GM06990 (cell line): Measurements from ENCODE around the gene RSPH9.
"Not testable (repeated sequence)": the region's sequence is repeated elsewhere in the genome, so short reads cannot be mapped to it uniquely, and the experiment has no call there.

Experiments used
- DNase-seq: peaks from one replicate; pipeline ENCODE4 v3.0.0-alpha.2; 2011; ENCODE audit not compliant: insufficient read length; ENCODE audit errors: extremely low read depth
- H3K27me3 ChIP-seq: replicated peaks from 2 replicates; pipeline ENCODE4 v1.6.0; 2011; ENCODE audit warnings: low read length; ENCODE audit not compliant: control insufficient read depth, insufficient read depth
- H3K36me3 ChIP-seq: 2 replicates; pipeline ENCODE4 v1.5.1; 2011; ENCODE audit warnings: low read length; ENCODE audit not compliant: control insufficient read depth, insufficient read depth
- H3K4me3 ChIP-seq: replicated peaks from 2 replicates; pipeline ENCODE4 v1.5.1; 2011; ENCODE audit warnings: low read depth, mild to moderate bottlenecking, control low read depth, low read length
- TF ChIP-seq, protein P1 (sequence below): IDR thresholded peaks from 2 replicates; pipeline ENCODE4 v1.5.1; 2011; ENCODE audit warnings: low read length, control low read depth, mild to moderate bottlenecking, inconsistent platforms; ENCODE audit not compliant: insufficient read depth, poor library complexity, severe bottlenecking

Gene RSPH9

GRCh38 chr6:43657221-43657802 lies 12.5 kb downstream of the RSPH9 start:
- no peaks in the 10 kb centered on the region for H3K27me3 ChIP-seq
- H3K36me3 ChIP-seq = no peaks in the 10 kb centered on the region
- H3K4me3 ChIP-seq = no peak overlapping the region
- TF ChIP-seq, protein P1, sequence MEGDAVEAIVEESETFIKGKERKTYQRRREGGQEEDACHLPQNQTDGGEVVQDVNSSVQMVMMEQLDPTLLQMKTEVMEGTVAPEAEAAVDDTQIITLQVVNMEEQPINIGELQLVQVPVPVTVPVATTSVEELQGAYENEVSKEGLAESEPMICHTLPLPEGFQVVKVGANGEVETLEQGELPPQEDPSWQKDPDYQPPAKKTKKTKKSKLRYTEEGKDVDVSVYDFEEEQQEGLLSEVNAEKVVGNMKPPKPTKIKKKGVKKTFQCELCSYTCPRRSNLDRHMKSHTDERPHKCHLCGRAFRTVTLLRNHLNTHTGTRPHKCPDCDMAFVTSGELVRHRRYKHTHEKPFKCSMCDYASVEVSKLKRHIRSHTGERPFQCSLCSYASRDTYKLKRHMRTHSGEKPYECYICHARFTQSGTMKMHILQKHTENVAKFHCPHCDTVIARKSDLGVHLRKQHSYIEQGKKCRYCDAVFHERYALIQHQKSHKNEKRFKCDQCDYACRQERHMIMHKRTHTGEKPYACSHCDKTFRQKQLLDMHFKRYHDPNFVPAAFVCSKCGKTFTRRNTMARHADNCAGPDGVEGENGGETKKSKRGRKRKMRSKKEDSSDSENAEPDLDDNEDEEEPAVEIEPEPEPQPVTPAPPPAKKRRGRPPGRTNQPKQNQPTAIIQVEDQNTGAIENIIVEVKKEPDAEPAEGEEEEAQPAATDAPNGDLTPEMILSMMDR = no peak
- DNase-seq = no peak

GRCh38 chr6:43658161-43658560 lies 13.3 kb downstream of the RSPH9 start:
- Histone ChIP-seq H3K36me3 (no peaks in the 10 kb centered on the region), H3K4me3 (no peak overlapping the region), H3K27me3 (no peaks in the 10 kb centered on the region)
- no peak for DNase-seq
- TF ChIP-seq, protein P1 = no peak

DNA sequence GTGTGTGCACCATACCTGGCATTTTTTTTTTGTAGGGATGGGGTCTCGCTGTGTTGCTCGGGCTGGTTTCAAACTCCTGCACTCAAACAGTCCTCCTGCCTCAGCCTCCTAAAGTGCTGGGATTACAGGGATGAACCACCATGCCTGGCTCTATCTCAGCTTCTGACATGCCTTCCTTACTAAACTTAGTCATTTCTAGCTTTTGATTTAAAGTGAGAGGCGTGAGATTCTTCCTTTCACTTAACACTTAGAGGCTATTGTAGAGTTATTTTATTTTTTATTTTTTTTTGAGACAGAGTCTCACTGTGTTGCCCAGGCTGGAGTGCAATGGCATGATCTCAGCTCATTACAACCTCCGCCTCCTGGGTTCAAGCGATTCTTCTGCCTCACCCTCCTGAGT lies 18.1 kb downstream of the RSPH9 start:
- H3K27me3 ChIP-seq = not testable (repeated sequence)

DNA sequence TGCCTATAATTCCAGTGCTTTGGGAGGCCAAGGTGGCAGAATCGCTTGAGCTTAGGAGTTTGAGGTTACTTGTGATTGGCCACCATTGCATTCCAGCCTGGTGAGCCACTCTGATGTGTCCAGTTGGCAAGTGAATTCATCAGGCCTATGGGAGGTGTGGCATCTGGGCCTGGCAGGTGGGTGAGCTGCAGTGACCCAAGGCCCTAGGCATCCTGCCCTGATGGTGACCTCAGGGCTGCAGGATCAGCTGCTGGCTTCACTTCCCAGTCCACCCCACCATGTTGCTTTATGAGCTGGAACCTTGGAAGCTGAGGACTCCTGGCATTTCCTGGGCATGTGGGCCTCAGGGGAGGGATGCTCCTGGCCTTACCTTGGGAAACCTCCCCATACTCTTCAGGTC lies 20.5 kb downstream of the RSPH9 start:
- Histone ChIP-seq H3K27me3 (no peaks in the 10 kb centered on the region), H3K4me3 (no peak overlapping the region), H3K36me3 (no peaks in the 10 kb centered on the region; the same call in none of the 2 replicates)
- TF ChIP-seq, protein P1 = no peak
- DNase-seq = no peak

More for the DNA sequence above, 18.1 kb downstream of the RSPH9 start:
- H3K36me3 ChIP-seq, H3K4me3 ChIP-seq, DNase-seq: not testable (repeated sequence)

- TF ChIP-seq, protein P1 = no peak
- no peak for DNase-seq
- Histone ChIP-seq H3K27me3 (no peaks in the 10 kb centered on the region), H3K36me3 (peaks cover 9% of the 10 kb centered on the region), H3K4me3 (no peak overlapping the region)
Measured at GRCh38 chr6:43666196-43666920, 21.5 kb downstream of the RSPH9 start.

DNA sequence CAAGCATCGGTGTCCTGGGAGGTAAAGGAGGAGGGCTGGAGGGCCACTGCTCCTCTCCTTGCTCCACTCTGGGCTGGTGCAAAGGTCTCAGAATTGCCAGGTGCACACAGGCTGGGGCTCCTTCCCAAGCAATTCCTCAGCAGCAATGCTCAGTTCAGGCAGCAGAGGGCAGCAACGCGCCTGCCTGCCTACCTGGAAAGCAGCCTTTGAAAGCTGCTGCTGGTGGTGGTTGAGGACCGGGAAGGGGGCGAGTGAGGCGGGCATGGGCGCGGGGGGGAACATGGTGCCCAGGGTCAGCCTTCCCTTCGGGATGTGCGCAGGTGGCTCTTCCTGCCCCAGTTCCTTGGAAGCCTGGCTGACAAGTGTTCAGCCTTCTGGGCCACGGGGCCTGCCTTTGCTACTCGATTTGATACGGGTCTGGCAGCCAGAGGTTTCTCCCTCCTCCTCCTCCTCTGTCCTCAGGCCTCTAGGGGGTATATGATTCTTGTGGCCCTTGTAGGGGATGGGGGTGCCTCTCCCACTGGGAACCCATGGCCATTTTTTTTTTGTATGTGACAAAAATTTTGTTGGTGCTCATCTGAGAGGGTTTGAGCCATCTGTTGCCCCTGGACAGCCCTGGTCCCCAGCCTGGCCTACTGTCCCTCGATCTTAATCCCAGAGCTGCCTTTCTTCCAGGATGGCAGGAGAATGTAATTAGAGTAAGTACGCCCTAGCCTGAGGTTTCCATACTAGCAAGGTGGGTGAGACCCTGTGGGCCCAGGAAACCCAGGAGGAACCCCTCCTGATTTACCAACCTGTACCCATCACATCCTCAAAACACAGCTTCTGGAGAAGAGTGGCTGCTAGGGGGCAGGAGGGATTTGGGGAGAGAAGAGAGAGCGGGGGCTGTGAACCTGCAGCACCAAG lies 22.7 kb downstream of the RSPH9 start:
- peak; percentile 76 for DNase-seq
- Histone ChIP-seq H3K27me3 (no peaks in the 10 kb centered on the region), H3K4me3 (no peak overlapping the region), H3K36me3 (peaks cover 13% of the 10 kb centered on the region)
- TF ChIP-seq, protein P1 = peak; percentile 97
